DND-41 (cell line): ENCODE data around the gene TRIM67.
"Not testable (repeated sequence)": the region's sequence is repeated elsewhere in the genome, so short reads cannot be mapped to it uniquely, and the experiment has no call there.

Experiments used
- ATAC-seq: fragments of 200-7000 bp; cut with Tn5 transposase; 3 replicates; pipeline ENCODE4 v1.9.1; 2021; ENCODE audit warnings: low read depth; ENCODE audit not compliant: insufficient read depth
- DNase-seq: peaks from one replicate; pipeline ENCODE4 v3.0.0-alpha.2; 2020
- H2AFZ ChIP-seq: 2 replicates; pipeline ENCODE4 v1.6.0; 2012; ENCODE audit warnings: low read depth, low read length
- H3K27ac ChIP-seq: 2 replicates; pipeline ENCODE4 v1.5.1; 2012; ENCODE audit warnings: low read length, inconsistent platforms
- H3K27me3 ChIP-seq: fragments of 200-600 bp; sonication (generic); 2 replicates; pipeline ENCODE4 v1.6.0; 2012; ENCODE audit warnings: low read length, mild to moderate bottlenecking, inconsistent platforms; ENCODE audit not compliant: insufficient read depth, poor library complexity
- H3K36me3 ChIP-seq: 2 replicates; pipeline ENCODE4 v1.5.1; 2012; ENCODE audit warnings: low read length, inconsistent platforms; ENCODE audit not compliant: insufficient read depth
- H3K4me1 ChIP-seq: 2 replicates; pipeline ENCODE4 v1.5.1; 2012; ENCODE audit warnings: mild to moderate bottlenecking, low read length; ENCODE audit not compliant: insufficient read depth
- H3K4me2 ChIP-seq: 2 replicates; pipeline ENCODE4 v1.6.0; 2012; ENCODE audit warnings: mild to moderate bottlenecking, moderate library complexity, low read length, inconsistent platforms; ENCODE audit not compliant: insufficient read depth
- H3K4me3 ChIP-seq, 2 experiments: fragments of 200-600 bp in 1 of 2; shearing (Covaris generic) in 1 of 2; 2 replicates each; pipeline ENCODE4 v1.5.1; 2012 to 2016; ENCODE audit warnings: inconsistent platforms in 2 of 2, low read length in 2 of 2, mild to moderate bottlenecking in 2 of 2, low read depth in 1 of 2, moderate library complexity in 1 of 2
- H3K79me2 ChIP-seq: 2 replicates; pipeline ENCODE4 v1.6.0; 2012; ENCODE audit warnings: low read length, inconsistent platforms; ENCODE audit not compliant: insufficient read depth
- H3K9ac ChIP-seq: 2 replicates; pipeline ENCODE4 v1.6.0; 2012; ENCODE audit warnings: low read depth, mild to moderate bottlenecking, inconsistent platforms, low read length, moderate library complexity
- H3K9me3 ChIP-seq: 2 replicates; pipeline ENCODE4 v1.5.1; 2012; ENCODE audit warnings: low read length, moderate library complexity, mild to moderate bottlenecking, inconsistent platforms; ENCODE audit not compliant: insufficient read depth, severe bottlenecking
- H4K20me1 ChIP-seq: 2 replicates; pipeline ENCODE4 v1.6.0; 2012; ENCODE audit warnings: low read length; ENCODE audit not compliant: insufficient read depth
- EZH2 ChIP-seq: IDR thresholded peaks from 3 replicates; pipeline ENCODE4 v1.6.1; 2012; ENCODE audit warnings: borderline replicate concordance, low read depth, mild to moderate bottlenecking, moderate library complexity, low read length, inconsistent platforms; ENCODE audit not compliant: severe bottlenecking
- TF ChIP-seq, protein P1 (sequence below): IDR thresholded peaks from 2 replicates; pipeline ENCODE4 v1.5.1; 2012; ENCODE audit warnings: borderline replicate concordance, low read length, moderate library complexity, mild to moderate bottlenecking; ENCODE audit not compliant: poor library complexity, severe bottlenecking; ENCODE audit errors: extremely low read depth

The TRIM67 gene

DNA sequence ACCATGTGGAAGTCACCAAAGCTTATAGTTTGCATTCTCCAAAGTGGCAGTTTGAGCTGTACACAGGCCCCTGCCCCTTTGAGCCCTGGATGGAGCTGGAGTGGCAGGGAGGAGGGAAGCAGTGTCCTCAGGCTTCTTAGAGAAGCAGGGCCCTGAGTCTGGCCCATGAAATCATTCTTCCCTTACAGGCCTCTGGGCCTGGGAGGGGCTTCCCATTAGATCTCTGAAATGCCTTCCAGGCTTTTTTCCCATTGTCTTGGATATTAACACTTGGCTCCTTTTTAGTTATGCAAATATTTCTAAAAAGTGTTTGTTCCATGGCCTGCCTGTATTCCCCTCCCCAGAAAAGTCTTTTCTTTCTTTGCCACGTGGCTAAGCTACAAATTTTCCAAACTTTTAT lies 10.0 kb upstream of the TRIM67 start:
- H3K27me3 ChIP-seq: peaks cover 7% of the 10 kb centered on the region
- H3K36me3 ChIP-seq: no peaks in the 10 kb centered on the region
- no peak overlapping the region for H3K27ac ChIP-seq
- no peaks in the 10 kb centered on the region for H3K79me2 ChIP-seq
- no peaks in the 10 kb centered on the region for H3K4me1 ChIP-seq
- H3K4me2 ChIP-seq: no peak overlapping the region
- no peaks in the 10 kb centered on the region for H4K20me1 ChIP-seq
- no peak overlapping the region for H3K9ac ChIP-seq
- TF ChIP-seq, protein P1, sequence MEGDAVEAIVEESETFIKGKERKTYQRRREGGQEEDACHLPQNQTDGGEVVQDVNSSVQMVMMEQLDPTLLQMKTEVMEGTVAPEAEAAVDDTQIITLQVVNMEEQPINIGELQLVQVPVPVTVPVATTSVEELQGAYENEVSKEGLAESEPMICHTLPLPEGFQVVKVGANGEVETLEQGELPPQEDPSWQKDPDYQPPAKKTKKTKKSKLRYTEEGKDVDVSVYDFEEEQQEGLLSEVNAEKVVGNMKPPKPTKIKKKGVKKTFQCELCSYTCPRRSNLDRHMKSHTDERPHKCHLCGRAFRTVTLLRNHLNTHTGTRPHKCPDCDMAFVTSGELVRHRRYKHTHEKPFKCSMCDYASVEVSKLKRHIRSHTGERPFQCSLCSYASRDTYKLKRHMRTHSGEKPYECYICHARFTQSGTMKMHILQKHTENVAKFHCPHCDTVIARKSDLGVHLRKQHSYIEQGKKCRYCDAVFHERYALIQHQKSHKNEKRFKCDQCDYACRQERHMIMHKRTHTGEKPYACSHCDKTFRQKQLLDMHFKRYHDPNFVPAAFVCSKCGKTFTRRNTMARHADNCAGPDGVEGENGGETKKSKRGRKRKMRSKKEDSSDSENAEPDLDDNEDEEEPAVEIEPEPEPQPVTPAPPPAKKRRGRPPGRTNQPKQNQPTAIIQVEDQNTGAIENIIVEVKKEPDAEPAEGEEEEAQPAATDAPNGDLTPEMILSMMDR: no peak
- no peak for TF ChIP-seq EZH2
- no peak overlapping the region for H2AFZ ChIP-seq
- H3K9me3 ChIP-seq: no peaks in the 10 kb centered on the region
- no peak overlapping the region for H3K4me3 ChIP-seq
- DNase-seq: no peak
- ATAC-seq: no peak

DNA sequence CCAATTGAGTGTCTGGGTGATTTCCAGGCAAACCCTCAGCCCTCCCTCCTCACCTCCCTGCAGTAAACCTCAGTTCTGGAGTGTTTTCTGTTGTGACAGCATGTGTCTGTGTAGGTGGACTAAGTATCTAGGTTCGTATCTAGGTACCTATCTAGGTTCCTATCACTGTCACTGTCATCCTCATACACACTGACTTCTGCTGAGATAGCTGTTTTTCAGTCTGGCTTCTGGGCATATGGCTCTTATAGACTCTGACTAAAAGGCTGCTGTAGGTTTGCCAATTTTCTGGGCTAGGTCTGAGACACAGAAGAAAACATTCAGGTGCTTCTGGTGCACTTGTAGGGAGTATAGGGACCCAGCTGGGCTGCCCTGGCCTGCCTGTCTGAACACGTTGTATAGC lies 8.1 kb upstream of the TRIM67 start:
- Histone ChIP-seq H3K9me3 (no peaks in the 10 kb centered on the region), H2AFZ (no peak overlapping the region), H3K27ac (no peak overlapping the region), H3K79me2 (no peaks in the 10 kb centered on the region), H3K4me2 (no peak overlapping the region), H3K36me3 (no peaks in the 10 kb centered on the region), H4K20me1 (no peaks in the 10 kb centered on the region), H3K4me3 (no peak overlapping the region), H3K9ac (no peak overlapping the region), H3K27me3 (no peaks in the 10 kb centered on the region), H3K4me1 (no peaks in the 10 kb centered on the region)
- DNase-seq (no peak), ATAC-seq (no peak)
- TF ChIP-seq EZH2: no peak
- TF ChIP-seq, protein P1: no peak

DNA sequence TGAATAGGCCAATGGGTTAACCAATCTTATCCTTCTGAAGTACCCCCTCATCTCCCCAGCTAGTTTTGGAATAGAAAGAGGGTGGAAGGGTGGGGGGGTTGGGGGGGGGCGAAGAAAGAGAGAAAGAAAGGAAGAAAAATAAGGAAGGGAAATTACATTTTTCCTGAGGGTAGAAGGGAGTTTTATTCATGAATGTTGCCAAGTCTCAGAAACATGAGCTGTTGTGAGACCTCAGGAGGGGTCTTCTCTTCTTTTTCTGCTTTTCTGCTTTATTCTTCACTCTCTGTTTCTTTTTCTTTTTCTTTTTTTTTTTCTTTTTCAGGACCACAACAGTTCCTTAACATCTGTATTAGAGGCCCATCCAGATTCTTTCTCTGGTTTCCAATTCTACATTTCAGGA lies 6.0 kb upstream of the TRIM67 start:
- TF ChIP-seq EZH2: no peak
- TF ChIP-seq, protein P1: no peak

DNA sequence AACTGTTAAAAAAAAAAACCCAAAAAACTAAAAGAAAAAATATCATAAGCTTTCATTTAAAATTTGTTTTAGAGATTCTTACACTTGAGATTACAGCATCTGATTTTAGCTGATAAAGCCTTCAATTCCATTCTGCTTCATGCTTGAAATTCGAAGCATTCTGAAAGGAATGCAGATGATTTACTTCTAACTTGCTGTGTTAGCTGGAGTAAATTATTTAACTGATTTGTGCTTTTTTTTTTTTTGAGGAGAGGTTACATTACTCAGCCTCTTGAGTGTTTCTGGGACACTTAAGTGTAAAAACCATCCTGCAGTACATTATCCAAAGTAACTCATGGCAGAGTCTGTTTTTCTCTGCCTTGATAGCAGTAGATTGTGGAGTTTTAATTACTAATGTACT lies 4.5 kb upstream of the TRIM67 start:
- no peaks in the 10 kb centered on the region for H3K4me1 ChIP-seq
- TF ChIP-seq EZH2: no peak
- TF ChIP-seq, protein P1: no peak
- H3K4me3 ChIP-seq: no peak overlapping the region
- no peak overlapping the region for H3K9ac ChIP-seq
- DNase-seq (no peak), ATAC-seq (no peak)
- no peak overlapping the region for H3K4me2 ChIP-seq
- H3K36me3 ChIP-seq: no peaks in the 10 kb centered on the region
- no peaks in the 10 kb centered on the region for H3K79me2 ChIP-seq
- H3K9me3 ChIP-seq: no peaks in the 10 kb centered on the region
- H2AFZ ChIP-seq: no peak overlapping the region
- H3K27ac ChIP-seq: no peak overlapping the region
- H3K27me3 ChIP-seq: no peaks in the 10 kb centered on the region
- no peaks in the 10 kb centered on the region for H4K20me1 ChIP-seq

More for the DNA sequence above, 6.0 kb upstream of the TRIM67 start:
- no peaks in the 10 kb centered on the region for H3K27me3 ChIP-seq
- no peaks in the 10 kb centered on the region for H3K4me1 ChIP-seq
- no peaks in the 10 kb centered on the region for H4K20me1 ChIP-seq
- no peak overlapping the region for H2AFZ ChIP-seq
- H3K4me2 ChIP-seq: no peak overlapping the region
- H3K4me3 ChIP-seq: no peak overlapping the region
- no peak overlapping the region for H3K27ac ChIP-seq
- ATAC-seq (no peak), DNase-seq (no peak)
- H3K9ac ChIP-seq: no peak overlapping the region
- H3K9me3 ChIP-seq: no peaks in the 10 kb centered on the region
- no peaks in the 10 kb centered on the region for H3K79me2 ChIP-seq
- H3K36me3 ChIP-seq: no peaks in the 10 kb centered on the region

DNA sequence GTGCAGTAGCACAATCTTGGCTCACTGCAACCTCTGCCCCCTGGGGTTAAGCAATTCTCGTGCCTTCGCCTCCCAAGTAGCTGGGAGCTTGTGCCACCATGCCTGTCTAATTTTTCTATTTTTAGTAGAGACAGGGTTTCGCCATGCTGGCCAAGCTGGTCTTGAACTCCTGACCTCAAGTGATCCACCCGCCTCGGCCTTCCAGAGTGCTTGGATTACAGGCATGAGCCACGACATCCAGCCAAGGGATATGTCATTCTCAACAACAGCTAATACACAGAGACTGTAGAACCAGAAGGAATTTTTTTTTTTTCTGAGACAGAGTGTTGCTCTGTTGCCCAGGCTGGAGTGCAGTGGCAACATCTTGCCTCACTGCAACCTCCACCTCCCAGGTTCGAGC lies 3.7 kb upstream of the TRIM67 start:
- not testable (repeated sequence) for H3K4me1 ChIP-seq, H3K4me2 ChIP-seq, H4K20me1 ChIP-seq, H3K27ac ChIP-seq, ATAC-seq, DNase-seq, H3K27me3 ChIP-seq, H3K9ac ChIP-seq, H3K79me2 ChIP-seq, H2AFZ ChIP-seq, H3K36me3 ChIP-seq, H3K9me3 ChIP-seq, H3K4me3 ChIP-seq
